ENCODE data around the gene CLEC3A. TPM values are rescaled to one million over a fixed set of nuclear protein-coding genes. Genes with fewer than 3 reads are reported as not detected.
"Not testable (repeated sequence)": the region's sequence is repeated elsewhere in the genome, so short reads cannot be mapped to it uniquely, and the experiment has no call there.

The CLEC3A gene
- total RNA-seq, 4 donors from 2014 or later = not detected

- intact Hi-C loops (cut with DNase I) = no loop called here
- Histone ChIP-seq H3K27ac (no peak overlapping the region), H3K27me3 (peaks cover 0 to 19% (median 0%) of the 10 kb centered on the region in 4 donors), H3K36me3 (no peaks in the 10 kb centered on the region), H3K4me1 (peaks cover 0 to 5% (median 0%) of the 10 kb centered on the region in 3 donors), H3K9me3 (no peaks in the 10 kb centered on the region), H3K4me3 (peak overlapping the region in 1 of 4 donors; percentile 41)
- DNase-seq = no peak
- TF ChIP-seq POLR2A (IDR thresholded peaks at IDR 0.05) (no peak), CTCF (IDR thresholded peaks at IDR 0.05) (no peak)
- WGBS, 2 donors = 60% methylated on average over 1 of the region's 45 CpGs; no CpG with 5 or more reads in 1 of the 2 donors
These were observed 23.7 kb downstream of the CLEC3A start for GRCh38 chr16:78045865-78046581.

GRCh38 chr16:78048319-78048718 is 26.0 kb downstream of the CLEC3A start:
- intact Hi-C loops (cut with DNase I) = no loop called here
- Histone ChIP-seq H3K27ac (no peak overlapping the region), H3K4me3 (no peak overlapping the region), H3K27me3 (peaks cover 0 to 25% (median 0%) of the 10 kb centered on the region in 4 donors), H3K4me1 (peaks cover 0 to 5% (median 0%) of the 10 kb centered on the region in 3 donors), H3K36me3 (no peaks in the 10 kb centered on the region), H3K9me3 (no peaks in the 10 kb centered on the region)
- no peak for DNase-seq
- TF ChIP-seq POLR2A (IDR thresholded peaks at IDR 0.05) (no peak), CTCF (IDR thresholded peaks at IDR 0.05) (no peak)
- WGBS, 2 donors = 79 to 81% methylated on average over 10 to 14 of the region's 15 CpGs

GRCh38 chr16:78050734-78051400 is 28.5 kb downstream of the CLEC3A start:
- Histone ChIP-seq H3K4me3 (no peak overlapping the region), H3K4me1 (peaks cover 0 to 3% (median 0%) of the 10 kb centered on the region in 3 donors), H3K9me3 (no peaks in the 10 kb centered on the region), H3K27me3 (peaks cover 0 to 18% (median 0%) of the 10 kb centered on the region in 4 donors), H3K36me3 (no peaks in the 10 kb centered on the region), H3K27ac (no peak overlapping the region)
- WGBS, 2 donors = 60 to 78% methylated on average over 2 of the region's 2 CpGs
- no peak for DNase-seq
- no peak for TF ChIP-seq CTCF (IDR thresholded peaks at IDR 0.05)
- no peak for TF ChIP-seq POLR2A (IDR thresholded peaks at IDR 0.05)
- intact Hi-C loops (cut with DNase I) = no loop called here

- no peaks in the 10 kb centered on the region for H3K4me1 ChIP-seq
- H3K9me3 ChIP-seq = no peaks in the 10 kb centered on the region
- intact Hi-C loops (cut with DNase I) = no loop called here
- DNase-seq = no peak
- WGBS, 2 donors = 34 to 43% methylated on average over 7 to 9 of the region's 9 CpGs
- no peaks in the 10 kb centered on the region for H3K36me3 ChIP-seq
- no peak overlapping the region for H3K27ac ChIP-seq
- no peak overlapping the region for H3K4me3 ChIP-seq
- no peak for TF ChIP-seq CTCF (IDR thresholded peaks at IDR 0.05)
- H3K27me3 ChIP-seq = peaks cover 0 to 24% (median 0%) of the 10 kb centered on the region in 4 donors
These were observed 35.6 kb downstream of the CLEC3A start for GRCh38 chr16:78057803-78058564.

GRCh38 chr16:78059806-78060205 is 37.5 kb downstream of the CLEC3A start:
- DNase-seq; intact Hi-C loops (cut with DNase I); H3K27ac ChIP-seq; H3K4me1 ChIP-seq; H3K9me3 ChIP-seq; H3K4me3 ChIP-seq; H3K36me3 ChIP-seq: not testable (repeated sequence)
- WGBS, 2 donors = 86 to 87% methylated on average over 6 of the region's 25 CpGs
- H3K27me3 ChIP-seq = peaks cover 0 to 19% (median 0%) of the 10 kb centered on the region in 4 donors
